GM21737 (cell line): Measurements from ENCODE around the gene MOGAT1.
"Not testable (repeated sequence)": the region's sequence is repeated elsewhere in the genome, so short reads cannot be mapped to it uniquely, and the experiment has no call there.

ENCODE experiments used
- ATAC-seq: cut with Tn5 transposase; IDR thresholded peaks from one replicate; pipeline ENCODE4 v1.9.1; 2021; ENCODE audit warnings: mild to moderate bottlenecking, moderate library complexity; ENCODE audit not compliant: unreplicated experiment

MOGAT1 gene

DNA sequence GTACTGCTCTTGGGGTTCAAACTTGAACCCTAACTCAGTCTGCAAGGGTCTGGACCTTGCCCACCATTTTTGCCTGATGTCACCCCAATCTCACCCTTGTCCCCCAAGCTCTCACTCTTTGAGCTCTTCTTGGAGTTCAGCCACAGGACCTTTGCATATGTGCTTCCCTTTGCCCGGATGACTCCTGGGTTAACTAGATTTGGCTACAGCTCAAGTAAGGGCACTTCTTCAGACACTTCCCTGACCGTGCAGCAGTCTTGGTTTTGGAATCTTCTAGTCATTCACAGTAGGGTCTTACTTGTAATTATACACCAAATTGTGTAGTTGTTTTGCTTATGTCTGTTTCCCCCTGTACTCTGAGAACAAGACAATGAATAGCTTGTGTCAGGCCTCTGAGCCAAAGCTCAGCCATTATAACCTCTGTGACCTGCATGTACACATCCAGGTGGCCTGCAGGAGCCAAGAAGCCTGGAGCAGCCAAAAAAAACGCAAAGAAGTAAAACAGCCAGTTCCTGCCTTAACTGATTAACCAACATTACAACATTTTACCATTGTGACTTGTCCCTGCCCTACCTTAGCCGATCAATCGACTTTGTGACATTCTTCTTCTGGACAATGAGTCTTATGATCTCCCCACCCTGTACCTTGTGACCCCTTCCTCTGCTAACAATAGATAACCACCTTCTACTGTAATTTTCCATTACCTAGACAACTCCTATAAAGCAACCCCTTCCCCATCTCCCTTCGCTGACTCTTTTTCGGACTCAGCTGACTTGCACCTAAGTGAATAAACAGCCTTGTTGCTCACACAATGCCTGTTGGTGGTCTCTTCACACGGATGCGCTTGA is 1.0 kb upstream of the MOGAT1 start:
- ATAC-seq, result no peak

DNA sequence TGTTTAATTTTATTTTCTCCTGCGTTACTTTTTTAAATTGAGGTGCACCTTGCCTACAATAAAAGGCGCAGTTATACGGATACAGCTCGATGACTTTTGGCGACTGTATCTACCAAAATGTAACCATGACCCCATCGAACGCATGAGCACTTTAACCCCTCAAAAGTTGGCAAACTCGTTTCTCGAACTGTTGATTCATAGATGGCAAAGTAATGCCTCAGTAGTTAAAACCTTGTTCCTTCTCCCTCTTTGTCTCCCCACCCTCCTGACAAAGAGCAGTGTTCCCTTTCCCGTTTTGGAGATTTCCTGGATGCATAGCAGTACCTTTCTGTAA is 577 bp downstream of the MOGAT1 start:
- ATAC-seq, result no peak

DNA sequence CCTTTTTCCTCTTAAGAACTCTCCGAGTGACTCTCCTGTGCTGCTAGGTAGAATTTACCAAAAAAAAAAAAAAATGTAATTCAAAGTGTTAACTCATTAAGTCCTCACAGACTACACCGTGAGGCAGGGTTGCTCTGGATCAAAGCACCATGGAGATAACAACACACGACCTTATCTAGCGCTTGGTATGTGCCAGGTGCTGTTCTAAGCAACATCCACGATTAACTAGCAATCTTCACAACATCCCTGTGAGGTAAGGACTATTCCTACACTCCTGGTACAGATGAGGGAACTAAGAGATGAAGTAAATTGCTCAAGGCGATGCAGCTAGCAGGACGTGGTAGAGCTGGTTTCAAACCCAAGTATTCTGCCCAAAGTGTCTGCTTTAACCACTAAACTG is 1.8 kb downstream of the MOGAT1 start:
- no peak for ATAC-seq

DNA sequence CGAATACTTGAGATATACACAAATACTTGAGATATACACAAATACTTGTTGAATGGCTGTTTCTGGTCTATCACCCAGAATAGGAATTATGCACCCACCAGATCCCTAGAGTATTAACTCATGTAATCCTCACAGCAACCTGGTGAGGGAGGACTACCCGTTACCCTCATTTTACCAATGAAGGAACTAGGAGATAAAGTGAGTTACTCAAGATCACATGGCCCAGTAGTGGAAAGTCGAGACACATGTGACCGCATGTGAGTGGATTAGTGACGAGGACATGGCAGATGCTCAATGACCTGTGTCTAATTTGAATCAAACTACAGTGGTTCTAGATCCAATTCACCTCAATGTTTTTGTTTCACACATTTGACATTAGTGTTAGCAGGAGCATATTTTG is 2.4 kb downstream of the MOGAT1 start:
- no peak for ATAC-seq

GRCh38 chr2:222677981-222678380 is 6.5 kb downstream of the MOGAT1 start:
- no peak for ATAC-seq

DNA sequence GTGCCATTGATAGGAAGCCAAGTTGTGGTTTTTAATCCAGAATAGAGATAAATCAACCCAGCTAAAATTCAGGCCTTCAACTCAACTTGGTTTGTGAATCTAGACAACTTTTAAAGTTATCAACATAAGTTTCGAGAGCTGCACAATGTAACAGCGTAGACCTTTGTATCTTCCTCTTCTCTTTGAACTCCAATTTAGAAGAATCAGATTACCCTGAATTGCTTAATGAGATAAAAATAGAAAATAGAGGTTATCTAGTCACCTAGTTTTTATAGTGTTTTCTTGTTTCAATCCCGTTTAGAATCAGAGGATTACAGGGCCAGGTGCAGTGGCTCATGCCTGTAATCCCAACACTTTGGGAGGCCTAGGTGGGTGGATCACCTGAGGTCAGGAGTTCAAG is 12.3 kb downstream of the MOGAT1 start:
- no peak for ATAC-seq

DNA sequence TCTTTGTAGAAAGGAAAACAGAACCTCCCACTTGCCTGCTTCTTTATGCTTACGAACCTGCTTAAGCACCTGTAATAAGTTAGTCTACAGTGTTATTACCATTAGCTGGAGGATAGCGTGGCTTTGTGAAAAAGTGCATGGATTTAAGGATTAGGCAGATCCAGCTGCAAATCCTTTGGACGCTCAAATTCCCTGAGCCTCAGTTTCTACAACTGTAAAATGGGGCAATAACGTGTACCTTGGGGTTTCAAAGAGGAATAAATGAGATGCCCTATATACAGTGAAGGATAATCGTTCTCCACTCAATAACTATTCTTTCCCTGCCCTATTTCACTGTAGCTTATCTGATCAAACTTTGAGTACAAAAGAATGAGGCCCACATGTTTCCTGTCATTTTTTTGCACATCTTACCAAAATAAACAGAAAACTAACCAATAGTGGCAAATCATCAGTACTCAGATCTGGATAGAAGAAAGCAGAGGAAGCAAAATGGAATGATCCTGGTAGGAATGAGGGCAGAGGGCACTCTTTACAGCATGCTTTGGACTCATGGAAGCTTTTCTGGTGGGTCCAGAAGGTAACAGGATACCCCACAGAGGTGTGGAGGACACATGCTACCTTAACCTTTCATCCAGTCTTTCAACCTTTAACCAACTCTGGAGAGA is 14.8 kb downstream of the MOGAT1 start:
- no peak for ATAC-seq

DNA sequence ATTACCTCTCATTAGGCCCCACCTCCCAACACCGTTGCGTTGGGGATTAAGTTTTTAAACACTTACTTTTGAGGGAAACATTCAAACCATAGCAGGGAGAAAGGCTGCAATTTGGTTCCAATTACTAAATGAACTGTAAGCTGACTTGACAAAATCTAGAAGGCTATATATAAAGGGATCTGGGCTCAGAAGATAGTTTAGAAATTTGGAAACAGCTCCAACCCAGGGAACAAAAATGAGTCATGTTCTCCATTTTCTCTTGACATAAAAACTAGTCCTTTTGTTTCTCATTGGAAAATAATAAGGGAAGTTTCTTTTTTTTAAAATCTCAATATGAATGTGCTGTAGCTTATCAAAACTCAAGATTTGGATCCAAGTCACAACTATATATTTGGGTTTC is 17.5 kb downstream of the MOGAT1 start:
- no peak for ATAC-seq

- no peak for ATAC-seq
Measured at GRCh38 chr2:222689322-222689721, 17.9 kb downstream of the MOGAT1 start.

DNA sequence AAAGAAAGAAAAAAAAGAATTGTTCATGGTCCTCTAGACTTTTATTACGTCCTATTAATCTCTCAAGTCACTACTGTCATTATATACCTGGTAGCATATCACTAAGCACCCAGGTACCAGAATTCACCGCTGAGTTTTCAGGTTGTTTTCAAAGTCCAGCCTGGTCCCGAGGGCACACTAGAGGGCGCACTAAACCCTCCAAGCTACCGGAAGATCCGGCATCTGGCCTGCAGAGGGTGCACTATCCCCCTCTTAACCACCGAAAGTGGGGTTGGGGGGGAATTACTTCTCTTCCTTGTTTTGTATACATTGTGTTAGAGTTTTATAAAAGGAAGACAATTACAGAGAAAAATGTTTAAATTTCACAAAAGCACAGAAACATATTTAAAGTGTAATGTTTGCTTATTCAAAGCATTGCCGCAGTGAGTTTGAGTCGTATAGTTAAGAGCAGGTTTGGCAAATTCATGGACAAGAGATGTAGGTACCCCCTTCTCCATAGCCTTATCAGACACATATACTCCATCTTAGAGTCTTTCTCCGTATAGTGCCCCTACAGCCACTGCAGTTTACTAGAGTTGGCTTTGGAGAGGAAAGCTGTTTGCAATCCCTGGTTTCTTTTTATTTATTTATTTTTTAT is 19.2 kb downstream of the MOGAT1 start:
- peak; percentile 95 for ATAC-seq

DNA sequence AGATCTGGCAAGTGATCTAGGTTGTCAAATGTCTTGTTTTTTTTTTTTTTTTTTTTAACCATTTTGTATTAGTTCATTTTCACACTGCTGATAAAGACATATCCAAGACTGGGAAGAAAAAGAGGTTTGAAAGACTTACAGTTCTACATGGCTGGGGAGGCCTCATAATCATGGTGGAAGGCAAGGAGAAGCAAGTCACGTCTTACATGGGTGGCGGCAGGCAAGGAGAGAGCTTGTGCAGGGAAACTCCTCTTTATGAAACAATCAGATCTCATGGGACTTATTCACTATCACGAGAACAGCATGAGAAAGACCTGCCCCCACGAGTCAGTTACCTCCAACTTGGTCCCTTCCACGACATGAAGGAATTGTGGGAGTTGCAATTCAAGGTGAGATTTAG is 22.0 kb downstream of the MOGAT1 start:
- ATAC-seq, result not testable (repeated sequence)

DNA sequence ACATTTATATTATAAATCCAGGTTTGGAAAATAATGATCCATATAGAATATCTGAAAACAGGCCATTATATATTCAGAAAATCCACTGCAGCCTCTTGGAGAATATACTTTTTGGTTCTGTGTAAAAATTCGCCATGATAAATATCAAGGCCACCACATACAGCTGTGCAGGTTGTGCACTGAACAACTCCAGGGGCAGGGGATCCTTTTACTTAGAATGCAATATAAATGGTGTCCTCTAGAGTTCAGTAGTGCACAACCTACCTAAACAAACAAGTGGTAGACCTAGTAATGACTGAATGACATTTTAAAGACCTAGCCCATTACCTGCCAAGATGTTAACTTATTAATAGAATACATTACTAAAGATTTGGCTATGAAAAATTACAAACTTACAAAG is 22.4 kb downstream of the MOGAT1 start:
- peak; percentile 68 for ATAC-seq

DNA sequence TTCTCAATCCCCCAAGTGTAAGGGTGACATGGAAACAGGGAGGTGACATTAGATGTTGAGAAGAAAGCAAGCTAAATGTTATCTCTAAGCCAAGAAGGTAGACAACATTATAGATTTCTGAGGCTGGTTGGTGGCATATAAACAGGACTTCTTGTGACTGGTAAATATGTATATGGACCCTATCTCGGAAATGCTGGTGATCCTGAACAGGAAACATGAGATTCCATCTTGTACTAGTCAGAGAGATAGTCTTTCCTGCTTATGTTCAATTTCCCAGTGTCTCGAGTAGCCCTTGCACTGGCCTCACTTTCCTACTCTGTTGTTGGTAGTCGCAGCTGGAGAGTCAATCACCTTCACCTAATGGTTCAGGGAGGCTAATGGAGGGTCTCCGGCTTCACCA is 26.8 kb downstream of the MOGAT1 start:
- no peak for ATAC-seq

GRCh38 chr2:222701233-222701632 is 29.8 kb downstream of the MOGAT1 start:
- no peak for ATAC-seq

- no peak for ATAC-seq
Measured at GRCh38 chr2:222701721-222702131, 30.3 kb downstream of the MOGAT1 start.

GRCh38 chr2:222703091-222703490 is 31.6 kb downstream of the MOGAT1 start:
- no peak for ATAC-seq

DNA sequence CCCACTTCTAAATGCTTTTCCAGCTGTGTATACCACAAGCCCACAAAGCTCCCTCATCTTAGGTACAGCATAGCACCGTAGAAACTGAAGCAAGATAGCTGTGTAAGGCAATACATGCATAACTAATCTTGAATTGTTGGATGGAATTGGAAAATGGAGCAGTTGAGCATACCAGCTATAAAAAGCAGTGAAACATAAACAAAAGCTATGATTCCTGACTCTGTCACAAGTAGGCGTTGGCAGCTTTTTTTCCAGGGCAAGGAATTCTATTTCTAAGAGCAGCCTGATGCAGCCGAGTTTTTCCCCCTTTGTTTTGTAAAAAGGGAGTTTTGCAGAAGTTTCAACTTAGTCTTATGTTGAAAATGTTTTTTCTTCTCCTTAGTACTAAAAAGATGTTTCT is 32.4 kb downstream of the MOGAT1 start:
- ATAC-seq, result no peak

- ATAC-seq, result no peak
Measured at GRCh38 chr2:222706616-222707015, 35.2 kb downstream of the MOGAT1 start.

GRCh38 chr2:222707102-222707688 is 35.7 kb downstream of the MOGAT1 start:
- ATAC-seq, result no peak

DNA sequence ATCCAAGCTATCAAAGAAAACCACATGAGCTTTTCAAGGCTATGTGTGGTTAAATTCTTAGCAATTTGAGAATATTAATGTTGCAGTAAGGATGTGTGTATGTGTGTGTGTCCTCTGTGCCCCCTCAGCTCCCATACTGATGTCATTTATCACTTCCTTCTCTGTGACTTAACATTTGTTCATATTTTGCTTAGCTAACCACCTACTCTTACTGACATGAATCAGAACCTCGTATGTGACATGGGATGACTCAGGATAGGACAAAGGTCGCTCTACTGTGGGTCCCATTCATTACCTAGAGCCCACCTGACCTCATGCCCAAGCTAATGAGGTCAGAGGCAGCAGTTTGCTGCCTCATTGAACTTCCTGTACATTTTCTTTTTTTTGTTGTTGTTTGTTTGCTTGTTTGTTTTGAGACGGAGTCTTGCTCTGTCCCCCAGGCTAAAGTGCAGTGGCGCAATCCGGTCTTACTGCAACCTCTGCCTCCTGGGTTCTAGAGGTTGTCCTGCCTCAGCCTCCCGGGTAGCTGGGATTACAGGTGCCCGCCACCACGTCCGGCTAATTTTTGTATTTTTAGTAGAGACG is 36.3 kb downstream of the MOGAT1 start:
- no peak for ATAC-seq

DNA sequence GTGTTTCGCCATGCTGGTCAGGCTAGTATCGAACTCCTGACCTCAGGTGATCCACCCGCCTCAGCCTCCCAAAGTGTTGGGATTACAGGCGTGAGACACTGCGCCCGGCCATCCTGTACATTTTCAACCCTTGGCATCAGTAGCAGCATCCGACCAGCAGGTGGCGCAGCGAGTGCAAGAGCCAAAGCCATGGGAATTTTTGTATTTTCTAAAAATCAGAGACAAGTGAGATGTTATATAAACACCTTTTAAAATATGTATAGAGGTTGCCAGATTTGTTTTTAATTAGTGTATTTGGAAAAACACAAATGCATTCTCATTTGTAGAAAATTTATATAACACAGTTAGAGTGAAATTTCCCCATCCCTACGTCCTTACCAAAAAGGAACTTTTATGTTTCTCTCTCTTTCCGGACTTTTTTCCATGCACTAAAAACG is 36.8 kb downstream of the MOGAT1 start:
- no peak for ATAC-seq
